Measurements from ENCODE around the gene RNFT2. TPM values are rescaled to one million over a fixed set of nuclear protein-coding genes. Genes with fewer than 3 reads are reported as not detected.
A peak's percentile ranks its signal among the peaks of the same experiment; 100 is the strongest.
"Not testable (repeated sequence)": the region's sequence is repeated elsewhere in the genome, so short reads cannot be mapped to it uniquely, and the experiment has no call there.

RNFT2 gene
- total RNA-seq, 1 donor from 2014 or later = 0.48 TPM

- DNase-seq (ENCODE audit: low spot score) = no peak
Observed at GRCh38 chr12:116794725-116795124, 56.6 kb downstream of the RNFT2 start.

GRCh38 chr12:116797885-116798284 is 59.8 kb downstream of the RNFT2 start:
- no peak for DNase-seq (ENCODE audit: low spot score)

- no peak for DNase-seq (ENCODE audit: low spot score)
Observed at GRCh38 chr12:116798719-116799118, 60.6 kb downstream of the RNFT2 start.

GRCh38 chr12:116799955-116800354 is 61.8 kb downstream of the RNFT2 start:
- no peak for DNase-seq (ENCODE audit: low spot score)

- DNase-seq (ENCODE audit: low spot score) = no peak
Observed at GRCh38 chr12:116800918-116801317, 62.8 kb downstream of the RNFT2 start.

- DNase-seq (ENCODE audit: low spot score) = no peak
Observed at GRCh38 chr12:116802018-116802417, 63.9 kb downstream of the RNFT2 start.

GRCh38 chr12:116803013-116803736 is 65.1 kb downstream of the RNFT2 start:
- no peak for DNase-seq (ENCODE audit: low spot score)

GRCh38 chr12:116804051-116804450 is 65.9 kb downstream of the RNFT2 start:
- DNase-seq (ENCODE audit: low spot score) = no peak

- DNase-seq (ENCODE audit: low spot score) = no peak
Observed at GRCh38 chr12:116806845-116807440, 68.8 kb downstream of the RNFT2 start.

GRCh38 chr12:116807546-116807945 is 69.4 kb downstream of the RNFT2 start:
- no peak for DNase-seq (ENCODE audit: low spot score)

- no peak for DNase-seq (ENCODE audit: low spot score)
Observed at GRCh38 chr12:116808113-116809105, 70.3 kb downstream of the RNFT2 start.

GRCh38 chr12:116812238-116812637 is 74.1 kb downstream of the RNFT2 start:
- DNase-seq (ENCODE audit: low spot score) = no peak

GRCh38 chr12:116813271-116814041 is 75.3 kb downstream of the RNFT2 start:
- no peak for DNase-seq (ENCODE audit: low spot score)

GRCh38 chr12:116814766-116815165 is 76.7 kb downstream of the RNFT2 start:
- not testable (repeated sequence) for DNase-seq (ENCODE audit: low spot score)

GRCh38 chr12:116818341-116818856 is 80.3 kb downstream of the RNFT2 start:
- DNase-seq (ENCODE audit: low spot score) = peak; percentile 20

- DNase-seq (ENCODE audit: low spot score) = peak; percentile 92
Observed at GRCh38 chr12:116818948-116819832, 81.1 kb downstream of the RNFT2 start.

GRCh38 chr12:116820064-116820656 is 82.0 kb downstream of the RNFT2 start:
- no peak for DNase-seq (ENCODE audit: low spot score)

GRCh38 chr12:116821291-116821690 is 83.2 kb downstream of the RNFT2 start:
- no peak for DNase-seq (ENCODE audit: low spot score)

- DNase-seq (ENCODE audit: low spot score) = no peak
Observed at GRCh38 chr12:116827432-116827831, 89.3 kb downstream of the RNFT2 start.

- DNase-seq (ENCODE audit: low spot score) = no peak
Observed at GRCh38 chr12:116832353-116832752, 94.2 kb downstream of the RNFT2 start.

Measured in umbilical cord (tissue), 2 donors.